GM18505 (cell line): ENCODE results near the gene C4orf50.

Source experiments
- ATAC-seq: cut with Tn5 transposase; IDR thresholded peaks from one replicate; pipeline ENCODE4 v1.9.1; 2021; ENCODE audit not compliant: unreplicated experiment
- POLR2A ChIP-seq: IDR thresholded peaks from 4 replicates; pipeline ENCODE4 v1.6.1; 2011; ENCODE audit warnings: borderline replicate concordance; ENCODE audit not compliant: insufficient read depth, insufficient read length; ENCODE audit errors: extremely low read depth

Gene C4orf50

DNA sequence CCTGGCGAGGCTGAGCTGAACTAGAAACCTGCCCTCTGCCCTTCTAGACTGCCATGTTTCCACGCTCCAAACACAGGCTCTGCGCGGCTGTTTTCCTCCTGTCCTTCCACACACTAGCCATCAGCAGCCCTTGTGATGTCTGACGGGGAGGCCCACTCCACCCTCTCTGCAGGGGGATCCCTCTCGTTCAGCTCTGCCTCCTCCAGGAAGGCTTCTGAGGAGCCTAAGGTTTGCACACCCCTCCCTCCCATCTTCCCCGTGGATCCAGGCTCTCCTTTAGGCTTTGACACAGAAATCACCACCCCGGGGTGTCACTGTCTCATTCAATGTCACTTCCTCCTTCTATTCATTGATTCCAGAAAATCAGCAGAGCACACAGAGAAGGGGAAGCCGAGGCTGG lies 86.7 kb downstream of the C4orf50 start:
- no peak for ATAC-seq
- no peak for TF ChIP-seq POLR2A

- ATAC-seq, result no peak
- no peak for TF ChIP-seq POLR2A
These were observed 87.4 kb downstream of the C4orf50 start for GRCh38 chr4:5930876-5931275.

DNA sequence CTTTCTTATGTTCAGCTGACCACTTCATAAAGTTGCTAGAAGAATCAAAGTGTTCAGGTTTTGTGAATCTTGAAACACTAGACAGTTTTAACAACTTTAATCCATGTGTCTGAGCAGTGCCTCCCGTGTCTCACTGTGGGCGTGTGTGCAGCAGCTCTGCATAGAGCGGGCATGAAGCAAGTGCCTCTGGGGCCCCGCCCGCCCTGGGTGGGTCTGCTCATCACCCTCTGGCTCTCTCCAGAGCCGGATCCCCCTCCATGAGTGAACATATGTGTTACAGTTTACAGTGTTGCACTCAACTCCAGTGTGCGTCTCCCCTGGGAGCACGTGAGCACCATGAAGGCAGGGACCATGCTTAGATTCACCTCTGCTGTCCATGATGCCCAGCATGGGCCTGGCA lies 87.8 kb downstream of the C4orf50 start:
- no peak for TF ChIP-seq POLR2A
- no peak for ATAC-seq

- ATAC-seq, result no peak
- TF ChIP-seq POLR2A, result no peak
These were observed 89.3 kb downstream of the C4orf50 start for GRCh38 chr4:5928844-5929420.

DNA sequence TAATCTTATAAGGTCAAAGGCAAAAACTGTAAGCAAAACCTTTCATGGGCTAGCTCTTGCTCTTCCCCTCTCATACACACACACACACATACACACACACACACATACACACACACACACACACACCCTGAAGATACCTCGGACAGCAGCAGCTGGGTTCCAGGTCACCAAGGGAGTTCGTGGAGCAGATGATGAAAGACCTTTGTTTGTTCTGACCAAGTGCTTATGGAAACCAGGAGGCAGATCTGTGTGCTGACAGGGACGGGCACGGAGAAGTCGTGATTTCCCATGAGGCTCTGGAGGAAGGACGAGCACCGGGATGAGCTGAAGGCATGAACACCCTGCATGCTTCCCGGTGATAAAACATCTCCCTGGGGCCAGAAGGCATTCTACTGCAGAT lies 90.0 kb downstream of the C4orf50 start:
- TF ChIP-seq POLR2A, result no peak
- no peak for ATAC-seq

GRCh38 chr4:5927747-5928146 lies 90.5 kb downstream of the C4orf50 start:
- no peak for TF ChIP-seq POLR2A
- ATAC-seq, result no peak

DNA sequence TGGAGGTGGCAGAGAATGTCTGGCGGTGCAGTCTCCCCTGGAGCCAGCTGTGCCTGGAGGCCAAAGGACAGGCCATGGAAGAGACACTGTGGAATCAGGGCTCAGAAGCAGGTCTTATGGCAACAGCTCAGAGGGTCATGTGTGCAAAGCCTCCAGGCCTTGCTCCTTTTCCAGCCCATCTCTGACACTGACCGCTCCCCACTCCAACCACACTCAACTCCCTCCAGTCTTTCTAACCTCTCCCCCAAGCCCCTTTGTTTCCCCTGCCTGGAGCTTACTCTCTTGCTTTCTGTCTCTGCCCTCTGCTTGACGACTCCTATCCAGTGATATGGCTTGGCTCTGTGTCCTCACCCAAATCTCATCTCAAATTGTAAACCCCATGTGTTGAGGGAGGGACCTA lies 91.1 kb downstream of the C4orf50 start:
- no peak for ATAC-seq
- no peak for TF ChIP-seq POLR2A

DNA sequence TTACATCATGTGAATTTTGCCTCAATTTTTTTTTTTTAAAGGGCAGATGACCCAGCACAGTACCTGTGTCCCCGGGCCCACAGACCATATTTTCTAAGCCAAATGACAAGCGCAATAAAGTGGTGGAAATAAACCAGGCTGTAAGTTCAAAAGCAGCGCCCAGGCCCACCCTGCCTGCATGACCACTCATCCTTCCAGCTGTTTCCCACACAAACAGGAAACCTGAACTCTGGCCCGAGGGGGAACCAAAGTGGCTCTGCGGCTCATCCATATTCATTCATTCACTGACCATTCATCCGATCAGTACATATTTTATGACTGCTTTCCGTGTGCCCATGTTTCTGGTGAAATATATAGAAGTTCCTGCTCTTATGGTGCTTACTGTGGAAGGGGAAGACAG lies 91.6 kb downstream of the C4orf50 start:
- TF ChIP-seq POLR2A, result no peak
- no peak for ATAC-seq

DNA sequence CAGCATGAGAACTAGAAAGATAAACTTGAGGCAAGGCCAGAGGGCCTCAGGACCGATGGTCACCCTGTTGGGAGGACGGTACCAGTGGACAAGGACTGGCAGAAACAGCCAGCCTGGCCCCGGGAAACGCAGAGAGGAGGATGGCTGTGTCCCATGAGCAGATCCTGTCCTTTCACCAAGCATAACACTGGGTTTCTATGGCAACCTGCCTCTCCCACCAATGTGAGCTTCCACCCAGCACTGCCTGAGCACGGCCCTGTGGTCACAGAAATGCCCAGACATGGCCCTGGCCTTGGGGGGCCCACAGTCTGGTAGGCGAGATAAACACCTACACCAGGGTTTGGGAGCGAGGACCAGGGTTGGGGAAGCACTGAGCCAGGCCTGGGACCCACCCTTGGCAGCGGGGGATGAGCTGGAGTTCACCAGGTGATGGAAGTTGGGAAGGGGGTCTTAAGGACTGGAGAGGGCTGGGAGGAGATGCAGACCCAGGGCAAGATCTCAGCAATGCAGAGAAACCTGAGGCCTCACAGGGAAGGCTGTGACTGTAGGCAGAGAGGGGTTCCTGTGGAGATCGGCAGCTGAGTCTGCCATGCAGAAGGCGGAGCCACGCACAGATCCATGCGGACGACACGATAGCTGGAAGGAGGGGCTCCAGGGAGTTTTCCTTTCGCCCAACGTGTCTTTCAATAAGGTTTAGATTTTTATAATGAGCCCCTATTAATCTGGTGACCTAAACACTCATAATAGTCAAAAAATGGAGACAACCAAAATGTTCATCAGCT lies 92.6 kb downstream of the C4orf50 start:
- no peak for ATAC-seq
- no peak for TF ChIP-seq POLR2A

GRCh38 chr4:5924461-5925125 lies 93.6 kb downstream of the C4orf50 start:
- no peak for TF ChIP-seq POLR2A
- no peak for ATAC-seq

DNA sequence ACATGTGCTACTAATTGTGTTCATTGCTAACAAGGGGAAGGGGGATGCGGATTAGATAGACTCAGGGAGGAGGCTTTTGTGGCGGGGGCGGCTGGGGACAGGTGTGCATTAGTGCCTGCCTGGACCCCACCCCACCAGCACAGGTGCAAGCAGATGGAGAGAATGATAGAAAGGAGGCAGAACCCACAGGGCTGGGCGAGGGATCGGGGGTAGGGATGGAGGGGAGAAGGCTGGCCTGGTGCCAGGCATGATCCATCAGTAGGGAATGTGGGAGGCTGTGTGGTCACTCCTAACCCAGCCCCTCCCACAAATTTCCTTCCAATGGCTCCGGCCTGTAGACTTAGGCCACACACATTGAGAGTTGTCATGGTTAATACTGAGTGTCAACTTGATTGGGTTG lies 94.9 kb downstream of the C4orf50 start:
- no peak for ATAC-seq
- TF ChIP-seq POLR2A, result no peak

GRCh38 chr4:5922556-5922955 lies 95.7 kb downstream of the C4orf50 start:
- no peak for ATAC-seq
- TF ChIP-seq POLR2A, result no peak

DNA sequence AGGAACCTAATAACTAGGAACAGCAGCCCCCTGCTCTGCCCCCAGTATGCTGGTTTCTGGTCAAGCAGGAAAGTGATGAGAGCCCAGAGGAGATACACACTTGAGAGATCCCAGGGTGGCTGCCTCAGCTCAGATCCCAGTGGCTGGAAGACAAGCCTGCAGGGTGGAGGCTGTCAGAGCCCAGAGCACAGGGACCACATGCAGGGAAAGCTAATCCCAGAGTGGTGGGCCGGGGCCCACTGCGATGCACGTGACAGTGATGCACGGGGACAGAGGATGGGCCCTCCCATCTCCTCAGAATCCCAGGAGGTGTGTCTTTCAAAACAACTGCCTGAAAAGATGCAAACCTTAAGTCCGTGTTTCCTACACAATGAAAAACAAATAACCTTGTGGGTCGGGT lies 96.2 kb downstream of the C4orf50 start:
- TF ChIP-seq POLR2A, result no peak
- no peak for ATAC-seq

DNA sequence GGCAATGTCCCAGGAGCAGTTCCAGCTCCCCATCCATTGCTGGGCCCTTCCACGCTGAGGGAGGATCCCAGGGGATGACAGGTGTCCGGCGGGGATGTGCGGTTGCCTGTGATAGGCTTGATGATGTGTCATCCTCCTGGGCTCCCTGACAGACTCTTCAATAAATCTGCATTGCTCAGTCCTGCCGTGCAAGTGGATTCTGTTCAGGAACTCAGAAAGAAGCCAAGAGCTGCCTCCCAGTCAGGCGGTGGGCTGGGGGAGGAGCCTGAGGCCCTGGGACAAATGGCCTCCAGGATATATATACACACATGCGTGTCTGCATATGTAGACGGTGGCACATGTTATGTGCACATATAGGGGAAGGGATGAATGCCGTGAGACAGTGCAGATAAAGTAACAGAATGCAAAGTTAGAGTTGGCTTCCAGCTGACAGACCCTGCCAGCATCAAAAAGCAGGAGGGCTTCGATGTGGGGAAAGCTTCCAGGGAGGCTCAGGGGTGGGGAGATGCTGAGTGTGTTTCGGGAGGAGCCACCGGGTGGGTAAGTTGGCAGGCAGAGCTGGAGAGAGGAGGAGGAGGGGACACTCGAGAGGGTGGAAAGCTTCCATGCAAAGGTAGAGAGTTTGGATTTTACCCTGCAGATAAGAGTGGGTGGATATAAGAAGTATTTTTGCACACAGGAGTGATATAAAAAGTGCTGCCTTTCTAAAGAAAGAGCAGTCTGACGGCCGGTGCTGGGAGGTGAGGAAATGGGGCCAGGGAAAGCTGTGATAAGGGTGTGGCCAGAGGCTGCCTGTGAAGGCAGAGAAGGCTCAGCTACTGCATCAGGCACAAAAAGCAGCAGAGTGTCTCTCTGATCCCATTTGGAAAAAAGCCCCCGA lies 96.9 kb downstream of the C4orf50 start:
- ATAC-seq, result no peak
- TF ChIP-seq POLR2A, result no peak

DNA sequence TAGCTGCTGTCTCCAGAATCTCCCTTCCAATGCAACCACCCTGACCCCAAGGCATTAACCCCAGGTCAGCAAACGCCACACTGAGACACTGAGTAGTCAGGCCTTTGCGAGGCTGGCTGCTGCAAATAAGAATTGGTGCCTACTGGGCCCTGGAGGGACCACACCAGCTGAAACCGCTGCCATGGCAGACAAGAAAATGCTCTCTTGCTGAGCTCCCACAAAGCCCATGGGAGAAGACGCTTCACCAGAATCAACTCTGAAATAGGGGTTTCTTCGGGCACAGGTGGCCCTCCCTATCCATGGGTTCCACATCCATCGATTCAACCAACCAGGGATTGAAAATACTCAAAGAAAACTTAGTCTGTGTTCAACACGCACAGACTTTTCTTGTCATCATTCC lies 98.7 kb downstream of the C4orf50 start:
- no peak for TF ChIP-seq POLR2A
- ATAC-seq, result no peak
